Naive thymus-derived CD8-positive, alpha-beta T cell (primary cell): ENCODE data around the gene MBOAT7. TPM values are rescaled to one million over a fixed set of nuclear protein-coding genes. Genes with fewer than 3 reads are reported as not detected.

ENCODE experiments used
- ATAC-seq, 2 donors: fragments of 150-1000 bp; cut with Tn5 transposase in 1 of 2; sonication (Bioruptor Pico), chemical (Tn5 transposase) in 1 of 2; 1 replicate in 1 of 2; 2 replicates in 1 of 2; pipeline ENCODE4 v1.10.0; 2021; ENCODE audit warnings: mild to moderate bottlenecking in 2 of 2, moderate library complexity in 2 of 2
- POLR2A ChIA-PET: fragments of 350-600 bp; sonication (Branson Sonifier 250); formaldehyde crosslinking; loops from one replicate; lab custom pipeline; 2021; ENCODE audit warnings: antibody characterized with exemption; lab: Charles Lee
- DNase-seq, 10 donors: peaks; one replicate each; pipeline versions ENCODE4 v3.0.0 to v3.0.0-alpha.2; 2020 to 2022
- H3K27ac Mint-ChIP-seq, 10 donors: one replicate each; pipeline ENCODE4 v1.8.0; 2020 to 2022; ENCODE audit warnings: mild to moderate bottlenecking in 10 of 10, mixed read lengths in 10 of 10, moderate library complexity in 4 of 10, inconsistent platforms in 1 of 10
- H3K27me3 Mint-ChIP-seq, 5 donors: one replicate each; pipeline ENCODE4 v1.8.0; 2021 to 2022; ENCODE audit warnings: mixed read lengths in 5 of 5
- H3K36me3 Mint-ChIP-seq, 3 donors: one replicate each; pipeline ENCODE4 v1.8.0; 2020 to 2022; ENCODE audit warnings: mixed read lengths in 3 of 3, mild to moderate bottlenecking in 2 of 3, inconsistent platforms in 1 of 3
- H3K4me1 Mint-ChIP-seq, 4 donors: one replicate each; pipeline ENCODE4 v1.8.0; 2021 to 2022; ENCODE audit warnings: mixed read lengths in 4 of 4
- H3K4me3 Mint-ChIP-seq, 10 donors: one replicate each; pipeline ENCODE4 v1.8.0; 2020 to 2022; ENCODE audit warnings: mild to moderate bottlenecking in 10 of 10, mixed read lengths in 10 of 10, moderate library complexity in 6 of 10, inconsistent platforms in 1 of 10
- H3K9me3 Mint-ChIP-seq, 9 donors: one replicate each; pipeline ENCODE4 v1.8.0; 2020 to 2022; ENCODE audit warnings: mixed read lengths in 9 of 9, mild to moderate bottlenecking in 3 of 9, inconsistent platforms in 1 of 9, moderate library complexity in 1 of 9
- polyA plus RNA-seq, 3 donors: library from polyadenylated mRNA; unstranded; fragments of 300-500 nt; fragmentation: Illumina TruSeq; gene quantifications; one replicate each; pipeline ENCODE4 v1.2.3, GENCODE V29; 2021
- total RNA-seq, 8 experiments: library from RNA in 2 of 8; stranded (reverse) in 2 of 8; gene quantifications; one replicate each; pipeline ENCODE4 v1.2.3 and lab custom pipeline; 2021 to 2026

The MBOAT7 gene
- total and polyA plus RNA-seq, 5 experiments from 2014 or later, result 11.9 to 36.1 (median 17.9) TPM

DNA sequence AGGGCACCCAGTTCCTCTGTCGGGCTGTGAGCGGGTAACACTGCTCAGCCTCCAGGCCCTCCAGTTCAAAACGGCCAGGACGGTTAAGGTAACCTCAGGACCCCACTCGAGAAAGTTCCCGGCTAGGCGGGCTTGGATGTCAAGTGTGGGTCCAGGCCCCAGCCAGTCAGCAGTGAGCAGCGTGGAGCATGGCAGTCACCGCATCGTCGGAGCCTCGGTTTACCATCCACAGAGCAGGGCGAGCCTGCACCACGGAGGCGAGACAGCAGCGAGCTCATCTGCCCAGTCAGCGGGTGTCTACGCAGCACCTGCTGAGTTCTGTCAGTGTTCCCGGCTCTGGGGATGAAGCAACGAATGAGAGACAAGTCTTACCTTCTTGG, 59.8 kb downstream of the MBOAT7 start:
- DNase-seq (no peak), ATAC-seq (no peak)
- Mint-ChIP-seq H3K27me3 (no peaks in the 10 kb centered on the region), H3K9me3 (no peaks in the 10 kb centered on the region), H3K27ac (no peak overlapping the region), H3K4me3 (no peak overlapping the region), H3K36me3 (peaks cover 0 to 42% (median 4%) of the 10 kb centered on the region in 3 donors), H3K4me1 (peaks cover 2 to 6% (median 4%) of the 10 kb centered on the region in 4 donors)
- POLR2A ChIA-PET, result no interaction called here

DNA sequence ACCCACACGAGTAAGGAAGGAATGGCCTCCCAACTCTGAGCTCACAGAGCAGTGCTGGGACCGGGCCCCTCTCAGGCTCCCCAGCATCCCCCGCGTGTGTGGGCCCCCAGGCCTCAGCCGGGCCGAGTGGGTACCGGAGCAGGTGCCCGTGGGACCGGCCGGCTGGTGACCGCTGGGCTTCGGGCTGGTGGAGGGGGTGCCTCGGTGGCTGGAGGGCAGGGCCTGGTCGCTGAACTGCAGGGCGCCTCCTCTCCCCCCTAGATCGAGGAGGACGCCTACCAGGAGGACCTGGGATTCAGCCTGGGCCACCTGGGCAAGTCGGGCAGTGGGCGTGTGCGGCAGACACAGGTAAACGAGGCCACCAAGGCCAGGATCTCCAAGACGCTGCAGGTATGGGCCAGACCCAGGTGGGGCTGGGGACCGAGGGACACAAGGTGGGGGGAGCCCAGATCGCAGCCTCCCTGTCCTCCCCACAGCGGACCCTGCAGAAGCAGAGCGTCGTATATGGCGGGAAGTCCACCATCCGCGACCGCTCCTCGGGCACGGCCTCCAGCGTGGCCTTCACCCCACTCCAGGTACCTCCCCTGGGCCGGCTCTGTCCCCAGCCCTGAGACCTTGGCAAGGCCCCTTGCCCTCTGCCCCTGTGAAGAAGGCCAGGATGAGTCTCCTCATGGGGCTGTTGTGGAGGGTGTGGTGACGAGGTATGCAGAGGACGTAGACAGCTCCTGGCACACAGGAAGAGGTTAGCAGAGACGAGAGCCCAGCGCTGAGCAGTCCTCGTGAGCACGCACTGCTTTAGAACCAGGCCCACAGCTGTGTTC, 60.4 kb downstream of the MBOAT7 start:
- Mint-ChIP-seq H3K4me1 (peaks cover 0 to under 1% (median 0%) of the 10 kb centered on the region in 4 donors), H3K27ac (no peak overlapping the region), H3K27me3 (no peaks in the 10 kb centered on the region), H3K9me3 (no peaks in the 10 kb centered on the region), H3K36me3 (peaks cover 0 to 47% (median 4%) of the 10 kb centered on the region in 3 donors), H3K4me3 (no peak overlapping the region)
- ATAC-seq (no peak), DNase-seq (no peak)
- POLR2A ChIA-PET, result no interaction called here

- peaks cover 0 to 51% (median 5%) of the 10 kb centered on the region in 3 donors for H3K36me3 Mint-ChIP-seq
- peak overlapping the region in 1 of 10 donors; percentile 56 for H3K27ac Mint-ChIP-seq
Measured at GRCh38 chr19:54128441-54128725, 61.0 kb downstream of the MBOAT7 start.

DNA sequence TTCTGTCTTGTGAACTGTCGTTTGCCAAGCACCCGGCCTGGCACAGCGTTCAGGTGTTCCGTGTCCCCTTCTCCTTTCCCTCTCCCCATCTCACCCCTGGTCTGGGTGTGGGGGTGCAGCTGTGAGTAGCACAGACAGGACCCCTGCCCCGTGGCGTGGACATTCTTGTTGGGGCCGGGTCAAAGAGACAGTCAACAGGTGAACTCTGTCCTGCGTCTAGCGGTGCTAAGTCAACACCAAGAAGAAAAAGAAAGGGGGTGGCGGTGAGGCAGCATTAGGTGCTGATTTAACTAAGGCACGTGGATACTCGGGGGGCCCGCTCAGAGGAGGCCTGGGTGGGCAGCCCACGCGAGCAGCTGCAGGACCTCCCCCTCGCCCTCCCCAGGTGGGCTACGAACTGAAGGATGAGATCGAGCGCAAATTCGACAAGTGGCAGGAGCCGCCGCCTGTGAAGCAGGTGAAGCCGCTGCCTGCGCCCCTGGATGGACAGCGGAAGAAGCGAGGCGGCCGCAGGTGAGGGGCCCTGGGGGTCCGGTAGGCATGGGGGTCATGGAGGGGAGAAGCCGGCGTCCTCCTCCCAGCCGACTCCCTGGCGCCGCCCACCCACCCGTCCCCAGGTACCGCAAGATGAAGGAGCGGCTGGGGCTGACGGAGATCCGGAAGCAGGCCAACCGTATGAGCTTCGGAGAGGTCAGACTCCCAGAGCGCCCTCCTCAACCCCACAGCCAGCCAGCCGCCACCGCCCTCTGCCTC, 61.5 kb downstream of the MBOAT7 start:
- Mint-ChIP-seq H3K4me3 (no peak overlapping the region), H3K27me3 (no peaks in the 10 kb centered on the region), H3K9me3 (no peaks in the 10 kb centered on the region), H3K36me3 (peaks cover 0 to 56% (median 7%) of the 10 kb centered on the region in 3 donors), H3K27ac (peak overlapping the region in 1 of 10 donors; percentile 56), H3K4me1 (peaks cover 0 to 1% (median 0%) of the 10 kb centered on the region in 4 donors)
- POLR2A ChIA-PET, result no interaction called here
- DNase-seq (no peak), ATAC-seq (no peak)

More at GRCh38 chr19:54128441-54128725, 61.0 kb downstream of the MBOAT7 start:
- ATAC-seq (no peak), DNase-seq (no peak)
- no peaks in the 10 kb centered on the region for H3K9me3 Mint-ChIP-seq
- H3K27me3 Mint-ChIP-seq, result no peaks in the 10 kb centered on the region
- H3K4me1 Mint-ChIP-seq, result no peaks in the 10 kb centered on the region
- no peak overlapping the region for H3K4me3 Mint-ChIP-seq
- POLR2A ChIA-PET, result no interaction called here

DNA sequence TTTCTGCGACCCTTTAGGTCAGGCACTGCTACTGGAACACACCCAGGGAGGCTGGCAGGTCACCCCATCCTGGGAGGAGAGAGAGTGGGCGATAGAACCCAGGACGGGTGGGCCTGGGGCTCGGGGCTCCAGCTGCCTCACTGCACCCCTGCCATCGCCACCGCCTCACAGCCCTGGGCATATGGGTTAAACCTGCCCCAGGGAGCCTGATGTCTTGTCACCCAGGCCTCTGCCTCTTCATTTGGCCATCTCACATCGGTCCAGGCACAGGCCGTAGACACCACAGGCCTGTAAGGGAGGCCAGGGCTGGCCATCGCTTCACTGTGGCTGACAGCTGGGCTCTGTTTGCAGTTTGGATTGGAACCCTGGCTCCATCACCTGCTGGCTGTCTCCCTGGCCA, 63.7 kb downstream of the MBOAT7 start:
- Mint-ChIP-seq H3K36me3 (peaks cover 0 to 64% (median 5%) of the 10 kb centered on the region in 3 donors), H3K9me3 (no peaks in the 10 kb centered on the region), H3K27ac (peak overlapping the region in 1 of 10 donors; percentile 29), H3K4me1 (peaks cover 0 to 2% (median under 1%) of the 10 kb centered on the region in 4 donors), H3K4me3 (no peak overlapping the region), H3K27me3 (no peaks in the 10 kb centered on the region)
- POLR2A ChIA-PET, result interaction anchor here (1.4 to 2.2 kb wide), 2 partner anchors 11 kb away, joined by 5 to 6 read pairs; partner anchors contain the start of gene CNOT3
- ATAC-seq (no peak), DNase-seq (no peak)

DNA sequence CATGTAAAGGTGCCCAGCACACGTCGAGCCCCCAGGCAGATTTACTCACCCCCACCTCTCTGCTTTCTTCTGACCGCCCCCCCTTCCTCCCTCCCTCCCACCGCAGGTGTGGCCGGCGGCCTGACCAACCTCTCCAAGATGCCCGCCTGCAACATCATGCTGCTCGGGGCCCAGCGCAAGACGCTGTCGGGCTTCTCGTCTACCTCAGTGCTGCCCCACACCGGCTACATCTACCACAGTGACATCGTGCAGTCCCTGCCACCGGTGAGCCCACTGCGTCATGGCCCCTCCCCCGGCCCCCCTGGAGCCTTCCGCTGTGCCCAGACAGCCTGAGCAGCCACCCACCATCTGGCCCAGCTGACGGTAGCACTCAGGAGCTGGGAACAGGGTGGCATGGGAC, 65.0 kb downstream of the MBOAT7 start:
- peaks cover 0 to 70% (median 9%) of the 10 kb centered on the region in 3 donors for H3K36me3 Mint-ChIP-seq
- H3K27ac Mint-ChIP-seq, result no peak overlapping the region
- H3K27me3 Mint-ChIP-seq, result no peaks in the 10 kb centered on the region
- peaks cover 0 to 2% (median under 1%) of the 10 kb centered on the region in 4 donors for H3K4me1 Mint-ChIP-seq
- POLR2A ChIA-PET, result interaction anchor here (2.2 to 2.6 kb wide), 2 partner anchors 9 to 13 kb away, joined by 5 to 16 read pairs; partner anchors contain the start of genes CNOT3, PRPF31 and TFPT
- DNase-seq, result no peak
- H3K4me3 Mint-ChIP-seq, result no peak overlapping the region
- ATAC-seq, result no peak
- H3K9me3 Mint-ChIP-seq, result no peaks in the 10 kb centered on the region

DNA sequence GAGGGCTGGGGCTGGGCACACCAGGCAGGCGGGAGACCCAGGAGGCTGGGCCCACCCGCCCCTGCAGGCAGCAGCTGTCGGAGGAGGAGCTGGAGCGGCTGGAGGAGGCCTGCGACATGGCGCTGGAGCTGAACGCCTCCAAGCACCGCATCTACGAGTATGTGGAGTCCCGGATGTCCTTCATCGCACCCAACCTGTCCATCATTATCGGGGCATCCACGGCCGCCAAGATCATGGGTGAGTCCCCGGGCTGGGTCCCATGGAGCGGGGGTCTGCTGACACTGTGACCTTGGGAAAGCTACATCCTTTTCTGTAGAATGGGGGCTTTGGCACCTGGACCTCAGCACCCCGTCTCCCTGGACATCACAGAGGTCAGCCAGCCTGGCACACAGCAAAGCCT, 65.7 kb downstream of the MBOAT7 start:
- DNase-seq, result no peak
- Mint-ChIP-seq H3K27me3 (no peaks in the 10 kb centered on the region), H3K4me1 (peaks cover 0 to 2% (median under 1%) of the 10 kb centered on the region in 4 donors), H3K36me3 (peaks cover 0 to 73% (median 9%) of the 10 kb centered on the region in 3 donors), H3K9me3 (no peaks in the 10 kb centered on the region), H3K4me3 (no peak overlapping the region), H3K27ac (no peak overlapping the region)
- no peak for ATAC-seq
- POLR2A ChIA-PET, result interaction anchor here (2.2 to 2.6 kb wide), 2 partner anchors 9 to 13 kb away, joined by 5 to 16 read pairs; partner anchors contain the start of genes CNOT3, PRPF31 and TFPT

Other genes with a start within 250 kb of the MBOAT7 start
- gene CACNG8, start 226.6 kb downstream of the MBOAT7 start, total RNA-seq, result not detected
- gene CACNG8, start 226.6 kb downstream of the MBOAT7 start, polyA plus RNA-seq, result not detected
- not detected for gene CACNG6, start 197.9 kb downstream of the MBOAT7 start, total RNA-seq
- not detected for gene CACNG6, start 197.9 kb downstream of the MBOAT7 start, polyA plus RNA-seq
- gene VSTM1, start 125.7 kb downstream of the MBOAT7 start, total RNA-seq, result not detected
- gene VSTM1, start 125.7 kb downstream of the MBOAT7 start, polyA plus RNA-seq, result not detected
- not detected for gene TARM1, start 108.2 kb downstream of the MBOAT7 start, total RNA-seq
- gene TARM1, start 108.2 kb downstream of the MBOAT7 start, polyA plus RNA-seq, result not detected
- gene OSCAR, start 88.8 kb downstream of the MBOAT7 start, total RNA-seq, result under 1 TPM in 1 of 2 experiments, not detected in 1; 0.33 TPM
- gene OSCAR, start 88.8 kb downstream of the MBOAT7 start, polyA plus RNA-seq, result under 1 TPM in 1 of 3 donors, not detected in 2; 0.16 TPM
- 100 to 1,000 TPM; 103 to 112 TPM for gene NDUFA3, start 86.7 kb downstream of the MBOAT7 start, total RNA-seq
- gene NDUFA3, start 86.7 kb downstream of the MBOAT7 start, polyA plus RNA-seq, result 100 to 1,000 TPM; 489 to 564 (median 529) TPM
- 10 to 100 TPM; 14.2 to 16.8 TPM for gene TFPT, start 73.9 kb downstream of the MBOAT7 start, total RNA-seq
- 10 to 100 TPM; 17.4 to 24.4 (median 23.0) TPM for gene TFPT, start 73.9 kb downstream of the MBOAT7 start, polyA plus RNA-seq
- 10 to 100 TPM; 76.4 to 86.8 TPM for gene PRPF31, start 73.8 kb downstream of the MBOAT7 start, total RNA-seq
- 10 to 100 TPM; 64.0 to 82.4 (median 80.8) TPM for gene PRPF31, start 73.8 kb downstream of the MBOAT7 start, polyA plus RNA-seq
- 10 to 100 TPM; 65.0 to 71.4 TPM for gene CNOT3, start 51.8 kb downstream of the MBOAT7 start, total RNA-seq
- 10 to 100 TPM in 1 of 3 donors, 1 to 10 TPM in 2; 6.6 to 14.5 (median 7.9) TPM for gene CNOT3, start 51.8 kb downstream of the MBOAT7 start, polyA plus RNA-seq
- 10 to 100 TPM; 18.5 to 20.5 TPM for gene LENG1, start 29.9 kb downstream of the MBOAT7 start, total RNA-seq
- 10 to 100 TPM in 1 of 3 donors, 1 to 10 TPM in 2; 7.7 to 13.9 (median 9.3) TPM for gene LENG1, start 29.9 kb downstream of the MBOAT7 start, polyA plus RNA-seq
- not detected for gene TMC4, start 16.4 kb downstream of the MBOAT7 start, total RNA-seq
- under 1 TPM in 1 of 3 donors, not detected in 2; 0.13 TPM for gene TMC4, start 16.4 kb downstream of the MBOAT7 start, polyA plus RNA-seq
- 10 to 100 TPM; 25.2 to 25.6 TPM for gene TSEN34, start 1.7 kb upstream of the MBOAT7 start, total RNA-seq
- gene TSEN34, start 1.7 kb upstream of the MBOAT7 start, polyA plus RNA-seq, result 10 to 100 TPM; 23.4 to 38.7 (median 33.3) TPM
- 1,000 to 10,000 TPM; 1,288 to 1,335 TPM for gene RPS9, start 11.3 kb upstream of the MBOAT7 start, total RNA-seq
- 1,000 to 10,000 TPM; 1,265 to 1,506 (median 1,311) TPM for gene RPS9, start 11.3 kb upstream of the MBOAT7 start, polyA plus RNA-seq
- under 1 TPM in 1 of 2 experiments, not detected in 1; 0.62 TPM for gene LILRB3, start 33.4 kb upstream of the MBOAT7 start, total RNA-seq
- gene LILRB3, start 33.4 kb upstream of the MBOAT7 start, polyA plus RNA-seq, result not detected
- under 1 TPM; 0.25 to 0.39 TPM for gene LILRA6, start 53.2 kb upstream of the MBOAT7 start, total RNA-seq
- gene LILRA6, start 53.2 kb upstream of the MBOAT7 start, polyA plus RNA-seq, result not detected
- under 1 TPM; 0.22 to 0.52 TPM for gene LILRB5, start 67.7 kb upstream of the MBOAT7 start, total RNA-seq
- not detected for gene LILRB5, start 67.7 kb upstream of the MBOAT7 start, polyA plus RNA-seq
- under 1 TPM; 0.47 TPM for gene LILRB2, start 91.5 kb upstream of the MBOAT7 start, total RNA-seq
- not detected for gene LILRB2, start 91.5 kb upstream of the MBOAT7 start, polyA plus RNA-seq
- not detected for gene LILRA5, start 123.6 kb upstream of the MBOAT7 start, total RNA-seq
- gene LILRA5, start 123.6 kb upstream of the MBOAT7 start, polyA plus RNA-seq, result under 1 TPM in 1 of 3 donors, not detected in 2; 0.32 TPM
- under 1 TPM in 1 of 2 experiments, not detected in 1; 0.44 TPM for gene LILRA4, start 149.6 kb upstream of the MBOAT7 start, total RNA-seq
- gene LILRA4, start 149.6 kb upstream of the MBOAT7 start, polyA plus RNA-seq, result not detected
- gene LAIR1, start 175.4 kb upstream of the MBOAT7 start, total RNA-seq, result 10 to 100 TPM; 67.4 to 71.1 TPM
- gene LAIR1, start 175.4 kb upstream of the MBOAT7 start, polyA plus RNA-seq, result 100 to 1,000 TPM in 1 of 3 donors, 10 to 100 TPM in 2; 58.3 to 104 (median 59.9) TPM
- gene TTYH1, start 225.9 kb upstream of the MBOAT7 start, total RNA-seq, result not detected
- under 1 TPM in 2 of 3 donors, not detected in 1; 0.04 to 0.65 TPM for gene TTYH1, start 225.9 kb upstream of the MBOAT7 start, polyA plus RNA-seq